HG03558 (cell line): ENCODE data around the gene NHLRC3.
A peak's percentile ranks its signal among the peaks of the same experiment; 100 is the strongest.
"Not testable (repeated sequence)": the region's sequence is repeated elsewhere in the genome, so short reads cannot be mapped to it uniquely, and the experiment has no call there.

Experiments
- ATAC-seq: cut with Tn5 transposase; IDR thresholded peaks from one replicate; pipeline ENCODE4 v1.9.1; 2021; ENCODE audit warnings: moderate number of reproducible peaks; ENCODE audit not compliant: unreplicated experiment; ENCODE audit errors: extremely low read depth

NHLRC3 gene

GRCh38 chr13:39037880-39038568 is at the start of gene NHLRC3, which contains the start of gene PROSER1:
Gene NHLRC3, plus strand, starts transcription at chr13:39038456. Its CDS starts 184 bp downstream, at chr13:39038640.
Gene PROSER1, minus strand, starts transcription at chr13:39038089. Its CDS starts 847 bp downstream, at chr13:39037242.
- ATAC-seq = peak; percentile 38

DNA sequence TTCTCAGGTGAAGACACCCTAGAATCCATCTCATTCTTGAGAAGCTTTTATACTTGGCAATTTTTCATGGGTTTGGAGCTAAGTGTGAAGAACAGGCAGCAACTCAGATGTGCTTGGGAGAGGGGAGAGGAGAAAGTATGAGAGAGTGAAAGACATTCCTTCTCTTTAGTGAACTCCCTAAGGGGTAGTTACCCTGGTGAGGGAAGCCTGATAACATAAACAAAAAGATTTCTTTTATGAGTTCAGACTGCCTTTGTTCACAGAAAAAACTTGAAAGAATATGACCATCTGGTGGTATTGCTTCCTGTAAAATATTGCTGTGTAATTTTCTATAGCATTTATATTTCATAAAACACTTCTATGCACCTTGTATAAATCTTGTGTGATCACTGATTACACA is 47.6 kb upstream of the NHLRC3 start, which contains the start of gene STOML3:
Gene STOML3, minus strand, starts transcription at position 139 of the 400 bp plus-strand sequence. Its CDS starts 110 bp downstream, at position 29.
- ATAC-seq = no peak

DNA sequence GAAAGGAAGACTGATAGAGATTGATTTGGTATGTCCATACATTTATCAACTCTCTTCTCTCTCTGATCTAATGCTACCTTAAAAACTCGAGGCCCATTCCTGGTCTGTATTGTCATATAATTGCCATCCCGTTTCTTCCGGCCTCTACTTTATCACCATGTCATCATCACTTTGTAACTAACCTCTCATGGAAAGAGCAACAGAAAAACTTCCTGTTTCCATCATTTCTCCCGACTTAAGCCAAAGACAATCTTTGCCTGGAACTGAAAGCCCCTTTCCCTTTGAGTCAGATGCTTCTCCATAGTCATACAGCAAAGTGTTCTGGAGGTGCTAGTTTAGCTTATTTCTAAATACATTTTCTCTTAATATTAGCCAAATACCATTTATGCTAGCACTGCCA is 44.9 kb upstream of the NHLRC3 start:
- no peak for ATAC-seq

GRCh38 chr13:38998739-38999138 is 39.5 kb upstream of the NHLRC3 start:
- no peak for ATAC-seq

DNA sequence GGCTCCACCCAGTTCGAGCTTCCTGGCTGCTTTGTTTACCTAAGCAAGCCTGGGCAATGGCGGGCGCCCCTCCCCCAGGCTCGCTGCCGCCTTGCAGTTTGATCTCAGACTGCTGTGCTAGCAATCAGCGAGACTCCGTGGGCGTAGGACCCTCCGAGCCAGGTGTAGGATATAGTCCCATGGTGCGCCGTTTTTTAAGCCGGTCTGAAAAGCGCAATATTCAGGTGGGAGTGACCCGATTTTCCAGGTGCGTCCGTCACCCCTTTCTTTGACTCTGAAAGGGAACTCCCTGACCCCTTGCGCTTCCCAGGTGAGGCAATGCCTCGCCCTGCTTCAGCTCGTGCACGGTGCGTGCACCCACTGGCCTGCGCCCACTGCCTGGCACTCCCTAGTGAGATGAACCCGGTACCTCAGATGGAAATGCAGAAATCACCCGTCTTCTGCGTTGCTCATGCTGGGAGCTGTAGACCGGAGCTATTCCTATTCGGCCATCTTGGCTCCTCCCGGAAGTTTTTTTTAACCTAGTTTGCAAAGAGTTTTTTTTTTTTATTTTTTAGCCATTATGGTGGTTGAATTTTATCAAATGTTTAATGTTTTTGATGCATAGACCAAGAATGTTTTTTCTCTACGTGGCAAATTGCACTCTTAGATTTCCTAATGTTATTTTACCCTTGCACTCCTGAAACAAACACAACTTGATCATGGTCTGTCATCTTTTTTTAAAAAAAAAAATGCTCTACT is 31.7 kb upstream of the NHLRC3 start:
- not testable (repeated sequence) for ATAC-seq

- ATAC-seq = no peak
Observed at GRCh38 chr13:39012608-39013007, 25.6 kb upstream of the NHLRC3 start.

- no peak for ATAC-seq
Observed at GRCh38 chr13:39013462-39013861, 24.8 kb upstream of the NHLRC3 start.

DNA sequence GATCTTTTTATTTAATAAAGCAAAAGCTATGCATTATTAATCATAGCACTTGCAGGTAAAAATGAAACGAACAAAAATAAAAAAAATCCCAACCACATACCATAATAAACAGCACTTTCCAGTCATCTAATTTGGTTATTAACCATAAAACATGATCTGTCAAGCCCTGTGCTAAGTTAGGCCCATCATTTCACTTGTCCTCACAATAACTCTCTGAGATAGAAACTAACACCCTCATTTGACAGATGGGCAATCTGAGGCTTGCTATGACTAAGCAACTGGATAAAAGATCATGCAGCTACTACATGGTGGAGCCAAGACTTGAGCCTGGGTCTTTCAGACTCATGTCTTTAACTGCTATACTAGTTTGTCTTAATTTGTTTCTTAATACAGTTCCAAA is 22.2 kb upstream of the NHLRC3 start:
- peak; percentile 66 for ATAC-seq

- peak; percentile 71 for ATAC-seq
Observed at GRCh38 chr13:39016787-39017186, 21.5 kb upstream of the NHLRC3 start.

DNA sequence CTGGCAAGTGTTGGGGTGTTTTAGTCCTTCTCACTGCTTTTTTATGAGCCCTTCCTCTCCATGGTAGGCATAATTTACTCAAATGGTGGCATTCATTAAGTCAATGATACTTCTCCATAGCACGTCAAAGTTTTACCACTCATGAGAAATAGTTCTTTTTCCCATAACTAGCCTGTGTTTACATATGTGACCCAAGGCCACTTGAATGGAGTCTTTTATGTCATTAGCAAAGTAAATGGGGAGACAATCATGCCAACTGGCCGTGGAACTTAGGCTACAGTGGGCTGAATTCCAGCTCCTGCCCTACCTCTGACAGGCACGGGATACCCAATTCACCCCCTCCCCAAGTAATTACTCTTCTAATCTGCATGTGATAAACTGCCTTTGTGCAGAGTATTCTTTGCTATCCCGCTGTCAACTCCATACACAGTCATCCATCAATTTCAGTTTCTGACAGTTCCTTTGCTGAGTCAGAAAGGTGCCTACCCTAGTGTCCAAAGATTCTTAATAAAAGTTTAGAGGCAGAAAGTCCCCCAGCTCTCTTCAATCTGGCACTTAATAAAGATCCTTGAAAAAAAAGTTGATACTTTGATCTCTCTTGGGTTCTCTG is 17.3 kb upstream of the NHLRC3 start:
- no peak for ATAC-seq

DNA sequence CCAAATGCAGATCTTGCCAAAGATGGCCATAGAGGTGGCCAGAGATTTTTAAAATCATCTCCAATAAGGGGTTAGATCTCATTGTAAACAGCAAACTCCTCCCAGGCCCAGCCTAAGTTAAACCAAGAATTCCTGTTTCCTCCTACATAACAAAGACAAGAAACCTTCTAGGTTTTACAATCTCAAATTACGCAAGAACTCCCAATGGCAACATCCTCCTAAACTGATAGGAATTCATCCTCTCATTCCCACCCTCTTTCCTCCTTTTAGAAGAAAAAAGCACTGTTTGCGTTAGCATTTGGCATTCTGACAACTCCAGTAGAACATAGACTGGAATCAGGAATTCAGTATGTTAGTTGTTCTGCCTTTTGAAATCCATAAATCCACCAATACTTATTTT is 14.9 kb upstream of the NHLRC3 start:
- ATAC-seq = no peak

- ATAC-seq = no peak
Observed at GRCh38 chr13:39023761-39024160, 14.5 kb upstream of the NHLRC3 start.

DNA sequence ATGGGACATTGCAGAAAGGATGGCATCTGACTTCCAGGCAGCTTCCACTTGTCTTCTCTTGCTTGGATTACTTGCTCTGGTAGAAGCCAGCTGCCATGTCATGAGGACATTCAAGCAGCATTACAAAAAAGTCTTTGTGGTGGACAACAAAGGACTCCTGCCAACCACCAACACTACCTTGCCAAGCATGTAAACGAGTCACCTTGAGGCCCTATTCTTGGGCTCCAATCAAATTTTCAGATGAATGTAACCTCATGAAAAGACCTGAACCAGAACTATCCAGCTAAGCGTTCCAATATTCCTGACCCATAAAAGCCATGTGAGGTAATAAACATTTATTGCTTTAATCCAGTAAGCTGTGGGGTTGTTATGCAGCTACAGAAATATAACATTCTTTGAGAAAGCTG is 12.8 kb upstream of the NHLRC3 start:
- no peak for ATAC-seq

DNA sequence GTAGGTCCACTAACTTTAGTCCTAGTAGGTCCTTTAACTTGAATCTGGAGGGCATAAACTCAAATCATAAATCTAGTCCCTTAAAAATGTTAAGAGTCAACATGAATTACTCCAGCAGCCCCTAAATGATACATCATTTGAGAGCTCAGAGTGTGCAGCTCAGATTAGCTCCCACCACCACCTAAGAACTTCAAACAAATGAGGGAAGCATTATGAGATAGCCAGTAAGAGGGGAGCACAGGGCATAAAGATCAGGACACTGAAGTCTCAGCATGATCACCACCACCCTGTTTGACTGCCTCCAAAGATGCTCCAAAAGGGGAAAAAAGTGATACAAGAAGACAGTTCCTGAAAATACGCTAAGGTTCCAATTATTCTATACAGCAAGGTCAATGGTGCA is 6.1 kb upstream of the NHLRC3 start:
- no peak for ATAC-seq

DNA sequence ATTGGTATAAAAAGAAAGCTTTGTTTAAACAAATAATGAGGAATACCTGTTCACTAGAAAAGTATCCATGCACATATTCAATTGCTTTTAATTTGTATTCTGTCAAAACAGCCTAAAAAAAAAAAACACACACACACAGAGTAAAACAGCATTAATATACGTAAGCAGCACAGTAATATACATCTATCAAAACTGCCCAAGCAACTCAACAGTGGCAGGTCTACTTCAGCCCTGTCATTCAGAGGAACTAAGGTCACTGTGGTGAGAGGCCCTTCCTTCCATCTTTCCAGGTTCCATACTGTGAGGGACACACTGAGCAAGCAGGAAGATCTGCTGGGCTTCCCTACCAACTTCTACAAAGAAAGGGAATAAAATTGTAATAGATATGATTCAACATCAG is 4.2 kb upstream of the NHLRC3 start:
- ATAC-seq = no peak

GRCh38 chr13:39035204-39035603 is 3.1 kb upstream of the NHLRC3 start:
- ATAC-seq = no peak

- ATAC-seq = no peak
Observed at GRCh38 chr13:39035799-39036198, 2.5 kb upstream of the NHLRC3 start.

DNA sequence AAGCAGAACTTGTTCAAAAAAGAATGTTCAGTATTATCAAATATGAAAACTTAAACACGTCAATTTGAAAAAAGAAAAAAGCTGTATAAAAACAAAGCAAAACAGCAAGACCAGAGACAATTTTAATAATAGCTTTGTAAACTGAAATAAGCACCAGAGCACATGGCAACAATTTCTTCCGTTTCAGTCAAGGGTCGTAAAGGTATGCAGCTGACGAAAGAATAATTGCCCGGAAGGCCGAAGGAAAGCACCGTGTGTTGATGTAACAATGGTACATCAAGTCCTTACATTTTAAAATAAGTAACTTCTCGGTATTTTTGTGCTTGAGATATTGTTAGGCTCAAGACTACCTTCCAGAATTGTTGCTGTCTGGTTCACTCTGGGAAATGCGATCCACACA is 2.0 kb upstream of the NHLRC3 start:
- no peak for ATAC-seq

- ATAC-seq = peak; percentile 12
Observed at GRCh38 chr13:39037410-39037879, 811 bp upstream of the NHLRC3 start.

- peak; percentile 29 for ATAC-seq
Observed at GRCh38 chr13:39038569-39039030, 344 bp downstream of the NHLRC3 start.

DNA sequence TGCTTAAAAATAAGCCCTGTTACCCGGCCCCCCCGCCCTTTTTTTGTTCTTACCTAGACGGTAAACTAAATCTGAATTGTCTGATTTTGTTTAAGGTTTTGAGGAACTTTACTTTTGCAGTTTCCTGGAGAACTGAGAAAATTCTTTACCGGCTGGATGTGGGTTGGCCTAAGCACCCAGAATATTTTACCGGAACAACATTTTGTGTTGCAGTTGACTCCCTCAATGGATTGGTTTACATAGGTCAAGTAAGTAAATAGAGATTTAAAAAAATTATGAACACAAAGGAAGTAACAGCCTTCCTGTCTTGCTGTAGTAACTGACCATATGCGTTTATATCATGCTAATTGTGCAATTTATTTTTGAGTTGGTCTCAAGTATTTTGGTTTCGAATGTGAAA is 785 bp downstream of the NHLRC3 start:
- no peak for ATAC-seq
